Kidney capillary endothelial cell (primary cell): Measurements from ENCODE around the gene CTSV.
"Not testable (repeated sequence)": the region's sequence is repeated elsewhere in the genome, so short reads cannot be mapped to it uniquely, and the experiment has no call there.

Source experiments
- DNase-seq: peaks from one replicate; pipeline ENCODE4 v3.0.0-alpha.2; 2018; ENCODE audit warnings: low spot score

The CTSV gene

GRCh38 chr9:97038611-97039513 lies at the start of gene CTSV:
Gene CTSV (minus strand): TSS chr9:97039142. CDS start chr9:97038043, 1,099 bp downstream.
- peak; percentile 67 for DNase-seq

GRCh38 chr9:97087668-97088215 lies 48.8 kb upstream of the CTSV start:
- DNase-seq: not testable (repeated sequence)

GRCh38 chr9:97084562-97084991 lies 45.6 kb upstream of the CTSV start:
- not testable (repeated sequence) for DNase-seq

GRCh38 chr9:97078362-97078761 lies 39.4 kb upstream of the CTSV start:
- no peak for DNase-seq

- DNase-seq: no peak
Measured at GRCh38 chr9:97077452-97078295, 38.7 kb upstream of the CTSV start.

- not testable (repeated sequence) for DNase-seq
Measured at GRCh38 chr9:97076731-97077451, 37.9 kb upstream of the CTSV start.

GRCh38 chr9:97076238-97076637 lies 37.3 kb upstream of the CTSV start:
- no peak for DNase-seq

GRCh38 chr9:97075289-97075985 lies 36.5 kb upstream of the CTSV start:
- no peak for DNase-seq

- no peak for DNase-seq
Measured at GRCh38 chr9:97073506-97073905, 34.6 kb upstream of the CTSV start.

- DNase-seq: no peak
Measured at GRCh38 chr9:97072285-97072776, 33.4 kb upstream of the CTSV start.

- DNase-seq: not testable (repeated sequence)
Measured at GRCh38 chr9:97070325-97070724, 31.4 kb upstream of the CTSV start.

GRCh38 chr9:97067490-97067889 lies 28.5 kb upstream of the CTSV start:
- DNase-seq: no peak

GRCh38 chr9:97064176-97064575 lies 25.2 kb upstream of the CTSV start:
- no peak for DNase-seq

- DNase-seq: no peak
Measured at GRCh38 chr9:97060796-97061195, 21.9 kb upstream of the CTSV start.

- no peak for DNase-seq
Measured at GRCh38 chr9:97059626-97060025, 20.7 kb upstream of the CTSV start.

- no peak for DNase-seq
Measured at GRCh38 chr9:97057651-97058050, 18.7 kb upstream of the CTSV start.

- not testable (repeated sequence) for DNase-seq
Measured at GRCh38 chr9:97055891-97056290, 16.9 kb upstream of the CTSV start.

- no peak for DNase-seq
Measured at GRCh38 chr9:97053717-97054116, 14.8 kb upstream of the CTSV start.

GRCh38 chr9:97052735-97053134 lies 13.8 kb upstream of the CTSV start:
- DNase-seq: no peak

GRCh38 chr9:97046228-97046627 lies 7.3 kb upstream of the CTSV start:
- no peak for DNase-seq

GRCh38 chr9:97045300-97045699 lies 6.4 kb upstream of the CTSV start:
- no peak for DNase-seq
